Stimulated activated CD8-positive, alpha-beta memory T cell treated with anti-CD3 and anti-CD28 coated beads, Interleukin-7, amount 100 ng/mL, for 1 hour (primary cell): ENCODE measurements around the gene DRICH1.
"Not testable (repeated sequence)": the region's sequence is repeated elsewhere in the genome, so short reads cannot be mapped to it uniquely, and the experiment has no call there.

Experiments
- DNase-seq, 2 donors: peaks; one replicate each; pipeline ENCODE4 v3.0.0-alpha.2; 2020; ENCODE audit warnings: low read depth in 2 of 2

The DRICH1 gene

GRCh38 chr22:23569291-23569690 is 62.8 kb downstream of the DRICH1 start:
- DNase-seq, result no peak

- no peak for DNase-seq
These were observed 65.2 kb downstream of the DRICH1 start for GRCh38 chr22:23566705-23567475.

DNA sequence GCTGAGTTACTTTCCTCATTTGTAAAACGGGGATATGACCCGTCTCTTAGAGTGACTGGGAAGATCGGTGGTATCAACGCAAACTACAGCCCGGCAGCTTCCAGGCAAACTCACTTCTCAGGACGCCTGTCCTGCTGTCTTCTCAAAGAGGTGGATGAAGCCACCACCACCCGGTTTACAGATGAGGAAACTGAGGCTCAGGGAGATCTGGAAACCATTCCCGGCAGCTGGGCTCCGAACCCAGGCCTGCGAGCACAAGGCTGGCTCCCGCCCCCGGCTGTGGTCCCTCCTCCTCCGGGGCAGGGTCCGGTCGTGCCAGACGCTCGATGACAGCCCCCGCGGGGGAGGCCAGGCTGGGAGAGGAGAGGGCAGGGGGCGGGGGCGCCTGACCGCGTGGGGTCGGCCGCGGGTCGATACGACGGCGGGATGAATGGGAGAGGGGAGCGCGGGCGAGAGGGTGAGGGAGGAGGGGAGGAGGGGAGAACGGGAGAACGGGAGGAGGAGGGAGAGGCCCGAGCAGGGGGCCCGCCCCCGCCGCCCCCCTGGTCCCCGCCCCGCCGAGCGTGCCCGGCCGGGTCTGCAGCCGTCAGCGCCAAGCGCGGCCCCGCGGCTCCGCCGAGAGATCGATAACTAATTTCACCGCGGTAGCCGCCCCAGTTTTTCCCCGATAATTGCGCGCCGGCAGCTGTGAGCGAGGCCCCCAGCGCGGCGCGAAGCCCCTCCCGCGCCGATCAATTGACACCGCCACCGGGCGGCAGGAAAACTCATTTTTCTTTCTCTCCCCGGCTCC is 66.0 kb downstream of the DRICH1 start:
- DNase-seq, result no peak

DNA sequence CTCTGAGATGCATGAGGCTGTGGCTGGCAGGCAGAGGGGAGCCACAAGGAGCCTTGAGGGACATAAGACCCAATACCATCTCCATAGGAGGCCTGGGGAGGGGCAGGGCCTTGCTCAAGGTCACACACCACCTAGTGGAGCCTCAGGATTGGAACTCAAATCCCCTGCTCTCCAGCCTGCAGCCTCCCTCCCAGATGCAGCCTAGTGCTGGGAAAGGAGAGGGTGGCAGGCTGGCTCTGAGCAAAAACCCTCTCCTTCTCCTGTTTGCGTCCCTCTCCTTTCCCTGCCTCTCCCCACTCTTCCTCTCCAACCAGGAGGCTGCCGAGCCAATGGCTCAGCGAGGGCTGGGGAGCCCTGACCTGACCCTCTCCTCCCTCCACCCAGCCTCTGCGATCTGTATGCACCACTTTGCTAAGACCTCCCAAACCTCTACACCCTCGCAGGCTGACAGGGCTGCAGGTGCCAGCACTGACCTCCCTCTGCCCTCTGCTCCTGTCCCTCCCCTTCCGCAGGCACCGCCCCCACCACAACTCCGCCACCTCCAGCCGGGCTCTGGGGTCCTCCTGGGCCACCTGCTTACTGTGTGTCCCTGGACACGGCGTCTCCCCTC is 66.7 kb downstream of the DRICH1 start:
- no peak for DNase-seq

- no peak for DNase-seq
These were observed 67.8 kb downstream of the DRICH1 start for GRCh38 chr22:23564276-23564675.

DNA sequence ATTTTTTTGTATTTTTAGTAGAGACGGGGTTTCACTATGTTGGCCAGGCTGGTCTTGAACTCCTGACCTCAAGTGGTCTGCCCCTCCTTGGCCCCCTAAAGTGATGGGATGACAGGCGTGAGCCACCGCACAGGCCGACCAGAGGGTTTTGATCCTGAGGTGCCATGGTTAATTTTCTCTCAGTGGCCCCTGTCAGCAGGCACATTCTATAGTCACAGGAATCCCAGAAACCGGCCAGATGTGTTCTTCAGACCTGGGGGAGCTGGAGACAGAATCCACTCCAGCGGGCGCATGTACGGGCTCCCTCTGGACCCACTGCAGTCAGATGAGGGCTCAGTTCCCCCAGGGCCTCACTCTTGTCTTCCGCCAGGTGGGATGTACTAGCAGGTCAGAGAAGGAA is 69.0 kb downstream of the DRICH1 start:
- DNase-seq, result no peak

DNA sequence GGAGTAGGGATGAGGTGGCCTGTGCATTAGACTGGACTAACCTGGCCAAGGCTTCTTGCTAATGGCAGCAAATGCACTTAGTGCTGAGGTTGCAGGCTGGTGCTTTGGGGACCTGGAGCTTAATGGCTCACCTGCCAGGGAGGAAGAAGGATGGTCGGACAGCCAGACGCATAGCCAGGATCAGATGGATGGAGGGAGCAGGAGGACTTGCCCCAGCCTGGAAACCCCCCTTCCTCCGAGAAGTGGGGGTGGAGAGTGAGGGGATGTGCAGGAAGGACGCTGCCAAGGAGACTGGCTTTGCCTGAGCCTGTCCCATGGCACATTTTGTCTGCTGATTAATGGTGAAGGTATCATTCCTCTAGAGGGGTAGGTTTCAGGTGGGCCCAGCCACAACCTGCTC is 69.9 kb downstream of the DRICH1 start:
- DNase-seq, result no peak

DNA sequence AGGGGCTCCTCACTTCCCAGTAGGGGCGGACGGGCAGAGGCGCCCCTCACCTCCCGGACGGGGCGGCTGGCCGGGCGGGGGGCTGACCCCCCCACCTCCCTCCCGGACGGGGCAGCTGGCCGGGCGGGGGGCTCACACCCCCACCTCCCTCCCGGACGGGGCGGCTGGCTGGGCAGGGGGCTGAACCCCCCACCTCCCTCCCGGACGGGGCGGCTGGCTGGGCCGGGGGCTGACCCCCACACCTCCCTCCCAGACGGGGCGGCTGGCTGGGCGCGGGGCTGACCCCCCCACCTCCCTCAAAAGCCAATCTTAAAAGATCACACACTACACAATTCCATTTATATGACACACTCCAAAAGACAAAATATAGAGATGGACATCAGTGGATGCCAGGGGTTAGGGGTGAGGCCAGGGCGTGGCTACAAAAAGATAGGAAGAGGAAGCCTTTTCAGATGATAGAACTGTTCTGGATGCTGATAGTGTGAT is 71.1 kb downstream of the DRICH1 start:
- not testable (repeated sequence) for DNase-seq

GRCh38 chr22:23560215-23560614 is 71.9 kb downstream of the DRICH1 start:
- not testable (repeated sequence) for DNase-seq
